T-helper 1 cell (primary cell): ENCODE data around the gene MTMR12.
"Not testable (repeated sequence)": the region's sequence is repeated elsewhere in the genome, so short reads cannot be mapped to it uniquely, and the experiment has no call there.

ENCODE experiments used
- DNase-seq, 5 donors: peaks; one replicate each; pipeline ENCODE4 v3.0.0-alpha.2; 2012 to 2020

The MTMR12 gene

GRCh38 chr5:32230356-32231099 lies 82.2 kb downstream of the MTMR12 start:
- DNase-seq: no peak

- DNase-seq: no peak
Measured at GRCh38 chr5:32229586-32229985, 83.2 kb downstream of the MTMR12 start.

- no peak for DNase-seq
Measured at GRCh38 chr5:32228816-32229215, 83.9 kb downstream of the MTMR12 start.

GRCh38 chr5:32225445-32225844 lies 87.3 kb downstream of the MTMR12 start:
- no peak for DNase-seq

GRCh38 chr5:32223972-32224609 lies 88.6 kb downstream of the MTMR12 start:
- DNase-seq: no peak

- no peak for DNase-seq
Measured at GRCh38 chr5:32222723-32223470, 89.8 kb downstream of the MTMR12 start.

GRCh38 chr5:32217886-32218396 lies 94.8 kb downstream of the MTMR12 start:
- DNase-seq: no peak

GRCh38 chr5:32214344-32214743 lies 98.4 kb downstream of the MTMR12 start:
- not testable (repeated sequence) for DNase-seq

- DNase-seq: no peak
Measured at GRCh38 chr5:32210151-32210550, 102.6 kb downstream of the MTMR12 start.

GRCh38 chr5:32208837-32209236 lies 103.9 kb downstream of the MTMR12 start:
- DNase-seq: not testable (repeated sequence)

- DNase-seq: no peak
Measured at GRCh38 chr5:32207355-32207634, 105.4 kb downstream of the MTMR12 start.

GRCh38 chr5:32206509-32207354 lies 106.0 kb downstream of the MTMR12 start:
- DNase-seq: no peak

GRCh38 chr5:32206053-32206452 lies 106.7 kb downstream of the MTMR12 start:
- DNase-seq: no peak

GRCh38 chr5:32202394-32202793 lies 110.3 kb downstream of the MTMR12 start:
- no peak for DNase-seq

GRCh38 chr5:32201122-32201753 lies 111.5 kb downstream of the MTMR12 start:
- DNase-seq: no peak

- DNase-seq: no peak
Measured at GRCh38 chr5:32197032-32197431, 115.7 kb downstream of the MTMR12 start.

- no peak for DNase-seq
Measured at GRCh38 chr5:32195265-32195664, 117.5 kb downstream of the MTMR12 start.

GRCh38 chr5:32193591-32193990 lies 119.1 kb downstream of the MTMR12 start:
- no peak for DNase-seq

- no peak for DNase-seq
Measured at GRCh38 chr5:32190095-32190494, 122.6 kb downstream of the MTMR12 start.

GRCh38 chr5:32187675-32188074 lies 125.1 kb downstream of the MTMR12 start:
- no peak for DNase-seq

- DNase-seq: peak in 1 of 5 donors; percentile 35
Measured at GRCh38 chr5:32182463-32183063, 130.2 kb downstream of the MTMR12 start.
